Gastrocnemius medialis (tissue), 4 donors: ENCODE results near the gene RESP18.

ENCODE experiments used
- POLR2A ChIP-seq, 2 donors: fragments of 450-650 bp; IDR thresholded peaks; one replicate each; pipeline ENCODE4 v1.6.1; 2017; ENCODE audit warnings: antibody characterized with exemption in 2 of 2, mild to moderate bottlenecking in 2 of 2, moderate library complexity in 2 of 2
- TF ChIP-seq, protein P1 (sequence below), 5 experiments: fragments of 450-650 bp in 3 of 5; fragments of 200-600 bp in 2 of 5; sonication (generic) in 2 of 5; IDR thresholded peaks in 4 of 5; conservative IDR thresholded peaks in 1 of 5; 1 replicate in 4 of 5; 2 replicates in 1 of 5; pipeline ENCODE4 v1.5.1; 2016 to 2019; ENCODE audit warnings: antibody characterized with exemption in 5 of 5, mild to moderate bottlenecking in 3 of 5, moderate library complexity in 3 of 5

DNA sequence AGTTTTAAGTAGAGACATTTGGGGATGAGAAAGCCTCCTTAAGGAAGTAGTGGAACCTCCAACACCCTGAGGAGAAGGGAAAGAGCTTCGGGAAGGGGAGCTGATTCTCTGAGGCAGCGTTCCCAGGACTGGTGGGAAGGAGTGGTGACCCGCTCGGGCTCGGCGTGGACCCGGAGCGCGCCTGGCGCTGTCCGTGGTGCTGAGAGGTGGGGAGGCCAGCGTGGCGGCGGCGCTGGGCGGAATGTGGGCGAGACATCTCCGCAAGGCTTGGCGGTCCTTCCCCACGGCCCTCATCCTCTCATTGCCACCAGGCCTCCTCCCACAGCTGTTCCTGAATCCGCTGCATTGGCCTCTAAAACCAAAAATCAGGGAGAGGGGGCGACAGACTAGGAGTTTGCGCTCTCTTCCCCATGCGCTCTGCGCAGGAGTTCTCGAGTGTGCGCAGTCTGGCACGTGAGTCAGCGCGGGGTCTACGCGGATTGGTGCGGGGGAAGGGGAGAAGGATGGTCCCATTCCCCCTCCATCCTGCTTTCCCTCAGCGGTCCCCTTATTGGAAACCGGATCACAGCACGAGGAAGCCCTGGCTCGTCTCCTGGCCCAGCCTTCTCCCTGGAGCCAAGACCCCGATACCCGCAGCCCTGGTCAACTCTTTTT, 857 bp downstream of the RESP18 start:
- TF ChIP-seq, protein P1, sequence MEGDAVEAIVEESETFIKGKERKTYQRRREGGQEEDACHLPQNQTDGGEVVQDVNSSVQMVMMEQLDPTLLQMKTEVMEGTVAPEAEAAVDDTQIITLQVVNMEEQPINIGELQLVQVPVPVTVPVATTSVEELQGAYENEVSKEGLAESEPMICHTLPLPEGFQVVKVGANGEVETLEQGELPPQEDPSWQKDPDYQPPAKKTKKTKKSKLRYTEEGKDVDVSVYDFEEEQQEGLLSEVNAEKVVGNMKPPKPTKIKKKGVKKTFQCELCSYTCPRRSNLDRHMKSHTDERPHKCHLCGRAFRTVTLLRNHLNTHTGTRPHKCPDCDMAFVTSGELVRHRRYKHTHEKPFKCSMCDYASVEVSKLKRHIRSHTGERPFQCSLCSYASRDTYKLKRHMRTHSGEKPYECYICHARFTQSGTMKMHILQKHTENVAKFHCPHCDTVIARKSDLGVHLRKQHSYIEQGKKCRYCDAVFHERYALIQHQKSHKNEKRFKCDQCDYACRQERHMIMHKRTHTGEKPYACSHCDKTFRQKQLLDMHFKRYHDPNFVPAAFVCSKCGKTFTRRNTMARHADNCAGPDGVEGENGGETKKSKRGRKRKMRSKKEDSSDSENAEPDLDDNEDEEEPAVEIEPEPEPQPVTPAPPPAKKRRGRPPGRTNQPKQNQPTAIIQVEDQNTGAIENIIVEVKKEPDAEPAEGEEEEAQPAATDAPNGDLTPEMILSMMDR (IDR thresholded peaks at IDR 0.05 in 4 of 5, conservative IDR thresholded peaks at IDR 0.05 in 1 of 5) = no peak
- no peak for TF ChIP-seq POLR2A (IDR thresholded peaks at IDR 0.05)
